ENCODE measurements around the gene FNDC3B. TPM values are rescaled to one million over a fixed set of nuclear protein-coding genes. Genes with fewer than 3 reads are reported as not detected.

Gene FNDC3B
- total RNA-seq, 1 experiment from 2014 or later: 22.9 TPM

- in situ Hi-C loops (cut with HindIII; ENCODE audit: low sequenced_read_pairs): no loop called here
These were observed 151.6 kb downstream of the FNDC3B start for GRCh38 chr3:172190980-172191379.

GRCh38 chr3:172191629-172192028 lies 152.3 kb downstream of the FNDC3B start:
- in situ Hi-C loops (cut with HindIII; ENCODE audit: low sequenced_read_pairs): no loop called here
- DNase-seq (ENCODE audit: low spot score): no peak

More at GRCh38 chr3:172190980-172191379, 151.6 kb downstream of the FNDC3B start:
- no peak for DNase-seq (ENCODE audit: low spot score)

DNA sequence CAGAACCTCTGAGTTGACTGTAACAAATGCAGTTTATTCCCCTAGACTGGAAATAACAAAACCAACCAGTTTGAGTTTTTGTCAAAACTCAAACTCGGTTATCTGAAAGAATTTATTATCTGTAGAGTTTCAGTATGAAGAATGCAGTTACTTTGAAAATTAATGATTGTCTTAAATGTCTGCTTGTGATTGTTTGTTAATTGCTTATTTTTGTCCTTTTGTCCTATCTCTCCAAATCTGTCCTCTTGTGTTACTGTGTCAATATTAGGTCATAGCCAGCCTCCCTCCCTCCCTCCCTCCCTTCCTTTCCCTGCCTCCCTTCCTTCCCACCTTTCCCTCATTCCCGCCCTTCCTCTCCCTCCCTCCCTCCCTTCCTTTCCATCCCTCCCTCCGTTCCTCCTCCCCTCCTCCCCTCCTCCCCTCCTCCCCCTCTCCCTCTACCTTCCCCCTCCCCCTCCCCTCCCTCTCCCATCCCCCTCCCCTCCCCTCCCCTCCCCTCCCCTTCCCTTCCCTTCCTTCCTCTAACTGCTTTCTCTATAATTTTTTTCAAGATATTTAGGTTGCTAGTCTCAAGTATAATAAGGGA lies 153.5 kb downstream of the FNDC3B start:
- no peak for DNase-seq (ENCODE audit: low spot score)
- in situ Hi-C loops (cut with HindIII; ENCODE audit: low sequenced_read_pairs): no loop called here

DNA sequence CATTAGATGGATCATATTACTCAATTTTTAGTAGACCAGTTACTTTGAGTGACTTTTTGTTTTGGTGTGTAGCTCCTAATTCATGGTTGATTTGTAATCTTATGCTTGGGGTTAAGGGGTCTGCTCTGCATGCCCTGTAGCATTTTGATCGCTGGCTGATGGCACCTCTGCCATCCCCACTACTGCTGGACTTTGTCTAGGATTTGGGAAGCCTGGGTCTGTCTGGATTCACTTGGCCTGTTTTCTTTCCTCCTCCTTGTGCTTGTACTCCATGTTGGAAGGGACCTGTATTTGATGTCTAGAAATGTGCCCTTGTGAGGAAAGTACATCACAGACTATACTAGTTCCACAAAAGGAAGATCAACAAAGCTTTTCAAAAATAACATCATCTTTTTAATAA lies 154.1 kb downstream of the FNDC3B start:
- in situ Hi-C loops (cut with HindIII; ENCODE audit: low sequenced_read_pairs): no loop called here
- no peak for DNase-seq (ENCODE audit: low spot score)

GRCh38 chr3:172194702-172195406 lies 155.5 kb downstream of the FNDC3B start:
- in situ Hi-C loops (cut with HindIII; ENCODE audit: low sequenced_read_pairs): no loop called here
- DNase-seq (ENCODE audit: low spot score): no peak

- in situ Hi-C loops (cut with HindIII; ENCODE audit: low sequenced_read_pairs): no loop called here
- DNase-seq (ENCODE audit: low spot score): no peak
These were observed 156.0 kb downstream of the FNDC3B start for GRCh38 chr3:172195407-172195754.

GRCh38 chr3:172197344-172197743 lies 158.0 kb downstream of the FNDC3B start:
- in situ Hi-C loops (cut with HindIII; ENCODE audit: low sequenced_read_pairs): no loop called here
- no peak for DNase-seq (ENCODE audit: low spot score)

DNA sequence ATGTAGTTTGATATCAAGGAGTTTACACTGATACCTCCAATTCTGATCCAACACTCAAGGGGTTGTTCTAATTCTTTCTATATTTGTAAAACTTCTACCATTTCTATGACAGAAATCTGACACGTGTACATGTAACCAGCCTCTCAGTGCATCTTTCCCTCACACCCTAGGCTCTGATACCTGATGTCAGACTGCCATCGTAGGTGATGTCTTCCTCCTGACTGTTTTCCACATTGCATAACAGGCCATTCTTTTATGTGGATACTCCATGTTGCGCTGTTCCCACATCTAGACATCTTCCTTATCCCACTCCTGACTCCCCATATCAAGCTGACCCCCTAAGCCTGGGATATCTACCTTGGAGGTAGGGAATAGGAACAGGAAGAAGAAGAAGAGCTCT lies 159.1 kb downstream of the FNDC3B start:
- no peak for DNase-seq (ENCODE audit: low spot score)
- in situ Hi-C loops (cut with HindIII; ENCODE audit: low sequenced_read_pairs): no loop called here

- in situ Hi-C loops (cut with HindIII; ENCODE audit: low sequenced_read_pairs): no loop called here
- DNase-seq (ENCODE audit: low spot score): no peak
These were observed 160.5 kb downstream of the FNDC3B start for GRCh38 chr3:172199850-172200369.

DNA sequence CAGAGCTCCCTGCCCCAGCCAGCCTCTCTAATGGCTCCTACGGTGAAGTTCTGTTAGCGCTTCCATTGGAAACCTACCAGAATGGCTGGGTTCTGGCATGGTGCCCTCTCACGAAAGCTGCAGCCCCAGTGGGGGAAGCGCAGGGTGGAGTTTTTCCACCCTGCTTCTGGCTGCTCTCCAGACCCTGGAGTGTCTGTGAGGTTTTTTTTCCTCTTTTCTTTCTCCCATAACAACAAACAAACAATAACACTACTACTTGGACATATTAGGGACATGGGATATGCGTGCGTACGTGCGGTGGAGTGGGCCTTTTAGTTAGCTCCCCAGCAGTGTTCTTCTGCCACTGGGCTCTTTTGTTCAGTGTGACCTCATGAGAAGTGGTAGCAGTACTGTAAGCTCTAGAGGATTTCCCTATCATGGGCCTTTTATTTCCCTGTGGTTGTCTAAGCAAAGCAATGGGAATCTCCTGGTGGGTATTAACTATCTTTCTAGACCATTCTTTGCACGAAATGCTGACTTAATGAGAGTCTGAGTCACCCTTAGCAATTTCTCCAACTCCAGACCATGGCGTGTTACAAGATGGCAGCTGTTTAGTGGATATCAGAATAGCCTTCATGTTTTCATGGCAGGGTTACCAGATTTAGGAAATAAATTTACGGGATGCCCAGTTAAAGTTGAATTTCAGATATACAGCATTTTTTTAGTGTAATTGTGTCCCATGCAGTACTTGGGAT lies 161.9 kb downstream of the FNDC3B start:
- peak; percentile 75 for DNase-seq (ENCODE audit: low spot score)
- in situ Hi-C loops (cut with HindIII; ENCODE audit: low sequenced_read_pairs): no loop called here

- in situ Hi-C loops (cut with HindIII; ENCODE audit: low sequenced_read_pairs): no loop called here
- no peak for DNase-seq (ENCODE audit: low spot score)
These were observed 162.5 kb downstream of the FNDC3B start for GRCh38 chr3:172201870-172202236.

DNA sequence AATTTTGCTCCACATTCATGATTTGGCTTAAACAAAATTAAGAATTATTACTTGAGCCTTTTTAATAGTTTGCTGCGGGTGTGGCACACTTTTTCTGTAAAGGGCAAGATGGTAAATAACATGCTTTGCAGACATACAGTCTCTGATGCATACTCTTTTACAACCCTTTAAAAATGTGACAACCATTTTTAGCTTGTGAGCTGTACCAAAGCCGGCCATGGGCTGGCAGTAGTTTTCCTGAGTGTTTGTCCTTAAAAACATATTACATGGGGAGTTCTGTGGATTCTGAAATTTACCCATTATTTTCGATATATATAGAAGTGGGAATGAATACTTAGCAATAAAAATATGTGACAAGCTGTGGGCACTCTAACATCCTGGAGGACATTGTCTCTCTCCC lies 163.4 kb downstream of the FNDC3B start:
- DNase-seq (ENCODE audit: low spot score): no peak
- in situ Hi-C loops (cut with HindIII; ENCODE audit: low sequenced_read_pairs): no loop called here

DNA sequence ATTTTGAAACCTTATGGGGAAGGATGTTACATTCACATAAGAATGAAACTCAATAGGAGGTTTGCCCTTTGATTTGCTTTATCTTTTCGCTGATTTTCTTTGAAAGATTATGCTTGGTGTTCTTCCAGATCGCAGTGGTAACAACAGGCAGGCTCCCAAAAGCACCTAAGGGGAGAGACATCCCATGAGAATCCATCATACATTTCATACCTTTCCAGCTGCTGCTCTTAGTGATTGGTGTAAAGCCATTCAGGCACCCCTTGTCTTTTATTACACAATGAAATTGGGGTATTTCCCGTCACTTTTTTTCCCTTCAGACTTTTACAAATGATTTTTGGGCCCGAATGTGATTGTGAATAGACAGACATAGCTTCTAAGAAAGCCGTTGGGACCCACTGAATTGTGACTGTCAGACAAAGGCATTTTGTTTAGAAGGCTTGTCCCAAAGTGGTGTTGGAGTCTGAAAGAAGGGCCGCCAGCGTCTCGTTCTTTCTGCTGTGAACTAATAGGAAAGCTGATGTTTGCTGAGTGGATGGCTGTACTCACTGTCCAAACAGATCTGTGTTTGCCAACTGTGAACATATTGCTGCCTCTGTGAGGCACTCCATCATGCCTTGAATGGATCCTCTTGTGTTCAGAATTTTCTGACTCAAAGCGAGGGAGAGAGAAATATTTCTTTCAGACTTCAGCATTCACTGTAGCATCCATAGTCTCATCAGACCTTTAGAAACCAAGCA lies 164.3 kb downstream of the FNDC3B start:
- DNase-seq (ENCODE audit: low spot score): peak; percentile 66
- in situ Hi-C loops (cut with HindIII; ENCODE audit: low sequenced_read_pairs): no loop called here

DNA sequence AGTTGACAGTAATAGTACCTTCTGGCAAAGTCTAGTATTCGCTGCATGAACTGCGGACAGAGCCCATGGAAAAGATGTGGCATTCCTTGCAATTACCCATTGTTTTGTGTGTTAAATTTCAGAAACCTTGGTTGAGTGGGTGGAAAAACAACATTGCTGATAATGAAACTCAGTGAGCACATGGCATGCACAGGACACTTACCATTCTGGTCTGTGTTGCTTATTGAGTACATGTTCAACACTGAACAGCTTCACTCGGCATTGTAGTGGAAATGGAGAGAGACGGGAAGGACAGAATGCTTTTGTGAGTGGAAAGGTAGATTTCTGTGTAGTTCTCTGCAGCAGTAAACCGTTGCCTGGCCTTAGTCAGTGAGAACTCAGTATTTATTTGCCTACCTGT lies 165.3 kb downstream of the FNDC3B start:
- no peak for DNase-seq (ENCODE audit: low spot score)
- in situ Hi-C loops (cut with HindIII; ENCODE audit: low sequenced_read_pairs): no loop called here

DNA sequence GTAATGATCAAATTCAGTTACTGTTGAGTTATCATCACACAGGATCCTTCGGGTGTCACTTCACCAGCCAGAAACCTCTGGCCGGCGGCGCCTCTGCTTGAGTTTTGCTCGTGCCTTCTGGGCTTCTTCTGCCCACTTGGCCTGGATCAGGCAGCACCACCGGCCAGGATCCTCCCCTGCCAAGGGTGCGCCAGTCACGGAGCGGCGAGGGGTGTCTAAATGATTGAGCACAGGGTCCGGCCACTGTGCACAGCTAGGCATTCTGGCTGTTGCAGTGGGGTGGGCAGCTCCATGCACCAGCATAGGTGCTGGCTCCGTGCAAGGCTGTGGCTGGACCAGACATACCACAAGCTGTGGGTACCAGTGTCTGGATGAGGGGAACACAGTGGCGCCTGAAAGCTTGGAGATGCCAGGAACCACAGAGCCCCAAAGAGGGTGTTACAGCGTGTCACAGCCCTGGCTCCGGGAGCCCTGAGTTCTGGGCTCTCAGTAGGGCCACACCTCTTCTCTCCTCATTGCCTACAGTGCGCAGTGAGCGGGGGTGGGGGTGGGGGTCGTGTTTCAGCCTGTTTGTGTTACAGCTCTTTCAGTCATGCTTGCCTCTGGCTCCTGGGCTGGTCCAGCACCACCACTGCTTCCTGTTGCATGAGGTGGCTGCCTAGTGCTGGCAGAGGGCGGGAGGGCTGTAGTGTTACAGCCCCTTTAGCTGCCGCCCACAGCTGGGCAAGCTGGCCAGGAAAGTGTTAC lies 169.4 kb downstream of the FNDC3B start:
- no peak for DNase-seq (ENCODE audit: low spot score)
- in situ Hi-C loops (cut with HindIII; ENCODE audit: low sequenced_read_pairs): no loop called here

DNA sequence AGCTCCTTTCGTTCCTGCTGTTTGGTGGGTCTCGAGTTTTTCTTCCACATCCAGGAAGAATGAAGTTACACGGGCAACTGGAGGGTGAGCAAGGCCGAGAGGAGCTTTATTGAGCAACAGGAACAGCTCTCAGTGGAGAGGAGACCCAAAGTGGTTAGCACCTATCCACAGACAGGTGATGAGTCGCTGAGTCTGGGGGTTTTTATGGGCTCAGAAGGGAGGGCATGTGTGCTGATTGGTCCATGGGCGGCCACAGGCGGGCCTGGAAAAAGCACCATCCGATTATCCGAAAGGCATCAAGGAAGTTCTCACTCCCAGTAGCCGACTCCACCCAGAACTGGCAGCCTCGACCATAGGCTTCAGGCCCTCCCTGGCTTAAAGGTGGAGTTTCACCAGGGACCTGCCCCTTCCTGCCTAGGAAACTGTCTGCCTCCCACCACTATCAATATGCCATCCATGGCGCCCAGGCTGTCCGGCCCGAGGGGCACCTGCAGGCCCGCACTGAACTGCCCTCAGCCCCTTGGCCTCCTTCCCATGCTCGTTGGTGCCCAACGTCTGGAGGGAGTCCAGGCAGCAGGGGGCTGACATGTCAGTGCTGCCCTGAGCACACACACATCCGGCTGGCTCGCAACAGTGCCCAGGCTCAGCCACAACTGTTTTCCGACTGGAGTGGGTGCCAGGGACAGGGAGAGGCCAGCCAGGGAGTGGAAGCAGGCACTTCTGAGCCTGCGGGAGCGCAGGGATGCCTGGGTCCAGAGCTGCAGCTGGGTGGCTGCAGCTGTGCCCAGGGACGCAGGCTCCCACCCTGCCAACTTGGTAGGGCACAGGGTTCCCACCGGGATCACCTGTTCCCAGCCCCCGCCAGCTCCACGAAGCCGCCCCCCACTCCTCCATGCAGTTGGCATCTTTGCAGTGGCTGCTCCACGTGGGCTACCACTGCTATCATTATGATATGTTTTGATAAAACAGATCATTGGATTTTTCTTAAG lies 170.2 kb downstream of the FNDC3B start:
- DNase-seq (ENCODE audit: low spot score): no peak
- in situ Hi-C loops (cut with HindIII; ENCODE audit: low sequenced_read_pairs): no loop called here

DNA sequence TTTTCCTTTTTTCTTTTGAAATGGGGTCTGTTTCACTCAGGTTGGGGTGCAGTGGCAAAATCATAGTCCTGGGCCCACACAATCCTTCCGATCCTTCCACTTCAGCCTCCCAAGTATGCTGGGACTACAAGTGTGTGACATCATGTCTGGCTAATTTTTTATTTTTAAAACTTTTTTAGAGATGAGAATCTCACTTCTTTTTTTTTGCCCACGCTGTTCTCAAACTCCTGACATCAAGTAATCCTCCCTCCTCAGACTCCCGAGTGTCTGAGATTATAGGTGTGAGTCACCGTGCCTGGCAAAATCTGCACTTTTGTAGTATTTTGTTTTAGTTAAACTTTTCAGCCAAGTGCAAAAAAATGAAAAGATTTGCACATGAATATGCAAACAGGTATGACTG lies 171.0 kb downstream of the FNDC3B start:
- in situ Hi-C loops (cut with HindIII; ENCODE audit: low sequenced_read_pairs): no loop called here
- DNase-seq (ENCODE audit: low spot score): no peak

DNA sequence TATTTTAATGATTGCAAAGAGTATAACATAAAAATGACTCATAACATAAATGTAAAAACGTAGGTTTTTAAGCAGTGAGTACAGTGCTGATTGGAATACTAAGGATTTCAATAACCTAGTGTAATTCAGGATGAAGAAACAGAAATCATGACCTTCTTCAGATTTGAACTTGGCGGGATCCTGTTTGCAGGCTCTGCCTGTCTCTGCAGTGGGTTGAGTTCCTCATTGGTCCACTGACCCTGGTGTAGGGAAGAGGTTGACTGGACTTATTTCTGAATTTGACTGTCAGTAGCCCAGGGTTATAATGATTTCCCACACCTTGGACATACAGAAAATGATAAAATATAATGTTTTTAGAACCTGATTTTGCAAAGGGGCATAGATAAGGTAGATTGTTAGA lies 171.7 kb downstream of the FNDC3B start:
- no peak for DNase-seq (ENCODE audit: low spot score)
- in situ Hi-C loops (cut with HindIII; ENCODE audit: low sequenced_read_pairs): no loop called here
